Effector memory CD4-positive, alpha-beta T cell (primary cell): ENCODE results near the gene SLC22A12.

ENCODE experiments used
- DNase-seq, 3 donors: peaks; one replicate each; pipeline ENCODE4 v3.0.0-alpha.2; 2020
- H3K27ac ChIP-seq: 2 replicates; pipeline ENCODE4 v1.7.0; 2013; ENCODE audit warnings: mild to moderate bottlenecking, low read length, moderate library complexity; ENCODE audit not compliant: insufficient read depth, poor library complexity, severe bottlenecking
- H3K27me3 ChIP-seq: replicated peaks from 2 replicates; pipeline ENCODE4 v1.7.0; 2013; ENCODE audit warnings: mild to moderate bottlenecking, low read length; ENCODE audit not compliant: insufficient read depth, control insufficient read depth, poor library complexity, severe bottlenecking
- H3K36me3 ChIP-seq: 2 replicates; pipeline ENCODE4 v1.7.0; 2013; ENCODE audit warnings: mild to moderate bottlenecking, low read length, moderate library complexity; ENCODE audit not compliant: control insufficient read depth, insufficient read depth
- H3K4me1 ChIP-seq: 2 replicates; pipeline ENCODE4 v1.7.0; 2013; ENCODE audit warnings: low read length, mild to moderate bottlenecking; ENCODE audit not compliant: control insufficient read depth, insufficient read depth, poor library complexity, severe bottlenecking
- H3K4me3 ChIP-seq: 2 replicates; pipeline ENCODE4 v1.7.0; 2013; ENCODE audit warnings: low read length, low read depth, mild to moderate bottlenecking; ENCODE audit not compliant: insufficient read depth, poor library complexity, severe bottlenecking
- H3K9me3 ChIP-seq: 2 replicates; pipeline ENCODE4 v1.7.0; 2013; ENCODE audit warnings: mild to moderate bottlenecking, low read length, moderate library complexity; ENCODE audit not compliant: control insufficient read depth

SLC22A12 gene

GRCh38 chr11:64562723-64563351 is 28.2 kb upstream of the SLC22A12 start:
- H3K4me1 ChIP-seq, result no peaks in the 10 kb centered on the region
- H3K27me3 ChIP-seq, result no peaks in the 10 kb centered on the region
- H3K27ac ChIP-seq, result no peak overlapping the region
- no peaks in the 10 kb centered on the region for H3K9me3 ChIP-seq
- H3K36me3 ChIP-seq, result no peaks in the 10 kb centered on the region
- no peak overlapping the region for H3K4me3 ChIP-seq
- no peak for DNase-seq

GRCh38 chr11:64563966-64564365 is 27.1 kb upstream of the SLC22A12 start:
- Histone ChIP-seq H3K9me3 (no peaks in the 10 kb centered on the region), H3K27me3 (no peaks in the 10 kb centered on the region), H3K27ac (no peak overlapping the region), H3K36me3 (no peaks in the 10 kb centered on the region), H3K4me3 (no peak overlapping the region), H3K4me1 (no peaks in the 10 kb centered on the region)
- DNase-seq, result no peak

GRCh38 chr11:64564419-64564818 is 26.6 kb upstream of the SLC22A12 start:
- no peaks in the 10 kb centered on the region for H3K4me1 ChIP-seq
- H3K9me3 ChIP-seq, result no peaks in the 10 kb centered on the region
- H3K36me3 ChIP-seq, result no peaks in the 10 kb centered on the region
- H3K27ac ChIP-seq, result no peak overlapping the region
- no peak for DNase-seq
- H3K4me3 ChIP-seq, result no peak overlapping the region
- H3K27me3 ChIP-seq, result no peaks in the 10 kb centered on the region

- Histone ChIP-seq H3K9me3 (no peaks in the 10 kb centered on the region), H3K27me3 (no peaks in the 10 kb centered on the region), H3K4me3 (no peak overlapping the region), H3K36me3 (no peaks in the 10 kb centered on the region), H3K4me1 (no peaks in the 10 kb centered on the region), H3K27ac (no peak overlapping the region)
- DNase-seq, result no peak
Measured at GRCh38 chr11:64564947-64565889, 25.8 kb upstream of the SLC22A12 start.

GRCh38 chr11:64566042-64566914 is 24.7 kb upstream of the SLC22A12 start:
- peak in 1 of 3 donors; percentile 2 for DNase-seq
- H3K36me3 ChIP-seq, result no peaks in the 10 kb centered on the region
- H3K9me3 ChIP-seq, result no peaks in the 10 kb centered on the region
- no peaks in the 10 kb centered on the region for H3K4me1 ChIP-seq
- H3K4me3 ChIP-seq, result no peak overlapping the region
- no peaks in the 10 kb centered on the region for H3K27me3 ChIP-seq
- H3K27ac ChIP-seq, result no peak overlapping the region

GRCh38 chr11:64566915-64567891 is 23.8 kb upstream of the SLC22A12 start:
- no peak overlapping the region for H3K4me3 ChIP-seq
- no peak for DNase-seq
- H3K36me3 ChIP-seq, result no peaks in the 10 kb centered on the region
- no peaks in the 10 kb centered on the region for H3K4me1 ChIP-seq
- H3K27ac ChIP-seq, result no peak overlapping the region
- no peaks in the 10 kb centered on the region for H3K27me3 ChIP-seq
- H3K9me3 ChIP-seq, result no peaks in the 10 kb centered on the region

- H3K9me3 ChIP-seq, result no peaks in the 10 kb centered on the region
- no peak overlapping the region for H3K4me3 ChIP-seq
- no peaks in the 10 kb centered on the region for H3K36me3 ChIP-seq
- H3K4me1 ChIP-seq, result no peaks in the 10 kb centered on the region
- DNase-seq, result no peak
- H3K27ac ChIP-seq, result no peak overlapping the region
- no peaks in the 10 kb centered on the region for H3K27me3 ChIP-seq
Measured at GRCh38 chr11:64568041-64568571, 22.9 kb upstream of the SLC22A12 start.

GRCh38 chr11:64568584-64569140 is 22.4 kb upstream of the SLC22A12 start:
- H3K27ac ChIP-seq, result no peak overlapping the region
- no peaks in the 10 kb centered on the region for H3K27me3 ChIP-seq
- DNase-seq, result no peak
- H3K36me3 ChIP-seq, result no peaks in the 10 kb centered on the region
- H3K4me3 ChIP-seq, result no peak overlapping the region
- H3K4me1 ChIP-seq, result no peaks in the 10 kb centered on the region
- H3K9me3 ChIP-seq, result no peaks in the 10 kb centered on the region
